Epidermal melanocyte (primary cell): Measurements from ENCODE around the gene EIF3D.
A peak's percentile ranks its signal among the peaks of the same experiment; 100 is the strongest.

Experiments used
- DNase-seq: peaks from one replicate; pipeline ENCODE4 v3.0.0; 2011; ENCODE audit warnings: low spot score; ENCODE audit not compliant: insufficient read length

EIF3D gene

GRCh38 chr22:36466258-36466657 is 62.7 kb downstream of the EIF3D start:
- no peak for DNase-seq

GRCh38 chr22:36465232-36466021 is 63.5 kb downstream of the EIF3D start:
- peak; percentile 10 for DNase-seq

DNA sequence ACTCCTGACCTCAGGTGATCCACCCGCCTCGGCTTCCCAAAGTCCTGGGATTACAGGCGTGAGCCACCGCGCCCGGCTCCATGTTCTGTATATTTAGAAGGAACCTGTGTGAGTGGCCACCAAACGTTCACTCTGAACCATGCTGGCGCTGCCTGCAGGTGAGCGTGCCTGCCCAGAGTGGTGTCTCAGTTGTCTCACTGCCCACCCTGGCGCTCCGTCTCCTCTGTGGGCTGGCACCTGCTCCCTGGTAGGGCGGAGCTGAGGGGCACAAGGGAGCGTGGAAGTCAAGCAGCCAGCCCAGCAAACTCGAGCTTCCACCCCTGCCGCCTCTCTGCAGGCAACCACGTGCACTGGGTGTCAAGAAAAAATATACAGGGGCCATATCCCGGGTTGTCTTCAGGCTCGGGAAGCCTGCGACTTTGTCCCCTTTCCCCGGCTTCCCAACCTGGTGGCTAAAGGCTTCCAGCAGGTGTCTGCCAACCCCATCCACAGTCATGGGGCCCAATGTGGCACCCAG is 64.2 kb downstream of the EIF3D start:
- no peak for DNase-seq

DNA sequence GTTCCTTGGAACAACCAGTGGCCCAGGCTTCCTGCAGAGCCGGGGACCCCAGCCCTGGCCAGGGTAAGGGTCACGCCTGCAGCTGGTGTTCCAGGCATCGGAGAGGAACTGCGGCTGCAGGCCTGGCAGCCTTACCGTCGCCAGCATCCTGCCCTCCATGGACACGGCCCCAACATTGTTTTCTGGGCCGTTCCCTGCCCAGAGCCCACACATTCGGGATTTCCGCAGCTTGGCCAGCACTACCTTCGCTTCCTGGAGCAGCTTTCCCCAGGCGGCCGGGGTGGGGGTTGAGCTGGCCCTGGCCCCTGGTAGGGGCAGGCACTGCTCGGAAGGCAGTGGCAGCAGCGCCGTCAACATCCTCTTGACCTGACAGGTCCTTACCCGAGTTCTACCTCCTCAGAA is 65.2 kb downstream of the EIF3D start:
- no peak for DNase-seq

GRCh38 chr22:36461665-36462649 is 67.0 kb downstream of the EIF3D start:
- DNase-seq, result no peak
